Testis (tissue), 3 donors: Measurements from ENCODE around the gene BICC1. TPM values are rescaled to one million over a fixed set of nuclear protein-coding genes. Genes with fewer than 3 reads are reported as not detected.
A peak's percentile ranks its signal among the peaks of the same experiment; 100 is the strongest.

Experiments
- DNase-seq: peaks from one replicate; pipeline ENCODE4 v3.0.0-alpha.2; 2019
- H3K27ac ChIP-seq, 2 donors: fragments of 200-600 bp; sonication (generic); one replicate each; pipeline ENCODE4 v1.5.1; 2019
- H3K27me3 ChIP-seq: fragments of 200-600 bp; sonication (generic); one replicate; pipeline ENCODE4 v1.5.1; 2019
- H3K36me3 ChIP-seq: fragments of 200-600 bp; sonication (generic); one replicate; pipeline ENCODE4 v1.5.1; 2017; ENCODE audit warnings: low read depth; ENCODE audit errors: missing control alignments
- H3K4me1 ChIP-seq: fragments of 200-600 bp; sonication (generic); one replicate; pipeline ENCODE4 v1.5.1; 2019
- H3K4me3 ChIP-seq, 2 donors: fragments of 200-600 bp; sonication (generic); one replicate each; pipeline ENCODE4 v1.5.1; 2017 to 2019
- H3K9me3 ChIP-seq: fragments of 200-600 bp; sonication (generic); one replicate; pipeline ENCODE4 v1.5.1; 2017
- POLR2A ChIP-seq: fragments of 450-650 bp; IDR thresholded peaks from one replicate; pipeline ENCODE4 v1.6.1; 2017; ENCODE audit warnings: antibody characterized with exemption, mild to moderate bottlenecking, moderate library complexity
- WGBS, 2 donors: methylation state at CpG; one replicate each; pipeline ENCODE4 v1.1.5; 2018; 5-methylcytosine and 5-hydroxymethylcytosine counted together
- intact Hi-C: fragments of 100-400 bp; cut with DNase I; formaldehyde crosslinking; loops from one replicate; pipeline ENCODE4 v1.15.1; 2023; ENCODE audit warnings: low total_unique reads
- polyA plus RNA-seq: library from polyadenylated mRNA; stranded (reverse); fragments of 350-450 nt; fragmentation: Illumina TruSeq; extraction: RNeasy Lipid Tissue Mini Kit (QIAGEN cat#74804); gene quantifications from one replicate; pipeline ENCODE4 v1.2.3, GENCODE V29; 2014; ENCODE audit warnings: low read depth, low replicate concordance; ENCODE audit not compliant: insufficient read depth
- total RNA-seq, 2 donors: library from RNA; depleted of rRNA; stranded (reverse); fragments of >200 nt; gene quantifications; one replicate each; pipeline ENCODE4 v1.2.3, GENCODE V29; 2016
- TF ChIP-seq, protein P1 (sequence below), 3 experiments: fragments of 450-650 bp in 2 of 3; fragments of 200-600 bp in 1 of 3; sonication (generic) in 1 of 3; IDR thresholded peaks; one replicate each; pipeline ENCODE4 v1.5.1; 2016 to 2019; ENCODE audit warnings: antibody characterized with exemption in 3 of 3, mild to moderate bottlenecking in 2 of 3, moderate library complexity in 1 of 3

Gene BICC1
- total and polyA plus RNA-seq, 3 donors from 2014 or later: 8.7 to 14.1 (median 10.0) TPM

DNA sequence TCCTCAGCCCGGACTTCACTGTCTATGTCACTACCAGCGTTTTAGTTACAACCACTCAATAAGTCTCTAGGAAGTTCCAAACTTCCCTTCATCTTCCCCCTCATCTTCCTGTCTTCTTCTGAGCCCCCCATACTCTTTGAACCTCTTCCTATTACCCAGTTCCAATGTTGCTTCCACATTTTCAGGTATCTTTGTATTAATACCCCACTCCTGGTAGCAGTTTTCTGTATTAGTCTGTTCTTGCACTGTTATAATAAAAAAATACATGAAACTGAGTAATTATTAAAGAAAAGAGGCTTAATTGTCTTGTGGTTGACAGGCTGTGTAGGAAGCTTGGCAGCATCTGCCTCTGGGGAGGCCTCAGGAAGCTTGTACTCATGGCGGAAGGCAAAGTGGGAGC, 218.6 kb downstream of the BICC1 start:
- no peak for DNase-seq
- 92 to 99% methylated on average over 3 of the region's 3 CpGs for WGBS, 2 donors
- TF ChIP-seq POLR2A: no peak
- TF ChIP-seq, protein P1, sequence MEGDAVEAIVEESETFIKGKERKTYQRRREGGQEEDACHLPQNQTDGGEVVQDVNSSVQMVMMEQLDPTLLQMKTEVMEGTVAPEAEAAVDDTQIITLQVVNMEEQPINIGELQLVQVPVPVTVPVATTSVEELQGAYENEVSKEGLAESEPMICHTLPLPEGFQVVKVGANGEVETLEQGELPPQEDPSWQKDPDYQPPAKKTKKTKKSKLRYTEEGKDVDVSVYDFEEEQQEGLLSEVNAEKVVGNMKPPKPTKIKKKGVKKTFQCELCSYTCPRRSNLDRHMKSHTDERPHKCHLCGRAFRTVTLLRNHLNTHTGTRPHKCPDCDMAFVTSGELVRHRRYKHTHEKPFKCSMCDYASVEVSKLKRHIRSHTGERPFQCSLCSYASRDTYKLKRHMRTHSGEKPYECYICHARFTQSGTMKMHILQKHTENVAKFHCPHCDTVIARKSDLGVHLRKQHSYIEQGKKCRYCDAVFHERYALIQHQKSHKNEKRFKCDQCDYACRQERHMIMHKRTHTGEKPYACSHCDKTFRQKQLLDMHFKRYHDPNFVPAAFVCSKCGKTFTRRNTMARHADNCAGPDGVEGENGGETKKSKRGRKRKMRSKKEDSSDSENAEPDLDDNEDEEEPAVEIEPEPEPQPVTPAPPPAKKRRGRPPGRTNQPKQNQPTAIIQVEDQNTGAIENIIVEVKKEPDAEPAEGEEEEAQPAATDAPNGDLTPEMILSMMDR (IDR thresholded peaks at IDR 0.05): no peak
- peaks cover 3% of the 10 kb centered on the region for H3K4me1 ChIP-seq
- H3K27ac ChIP-seq: no peak overlapping the region
- H3K4me3 ChIP-seq: no peak overlapping the region
- H3K27me3 ChIP-seq: no peaks in the 10 kb centered on the region
- no peaks in the 10 kb centered on the region for H3K9me3 ChIP-seq
- intact Hi-C loops: no loop called here
- H3K36me3 ChIP-seq: no peaks in the 10 kb centered on the region

GRCh38 chr10:58733436-58733835, 220.8 kb downstream of the BICC1 start:
- intact Hi-C loops: no loop called here
- no peaks in the 10 kb centered on the region for H3K27me3 ChIP-seq
- H3K9me3 ChIP-seq: no peaks in the 10 kb centered on the region
- WGBS, 2 donors: 87 to 92% methylated on average over 1 of the region's 1 CpG
- DNase-seq: no peak
- H3K36me3 ChIP-seq: no peaks in the 10 kb centered on the region
- no peak overlapping the region for H3K4me3 ChIP-seq
- no peak overlapping the region for H3K27ac ChIP-seq
- peaks cover 3% of the 10 kb centered on the region for H3K4me1 ChIP-seq
- TF ChIP-seq, protein P1 (IDR thresholded peaks at IDR 0.05): no peak
- no peak for TF ChIP-seq POLR2A

DNA sequence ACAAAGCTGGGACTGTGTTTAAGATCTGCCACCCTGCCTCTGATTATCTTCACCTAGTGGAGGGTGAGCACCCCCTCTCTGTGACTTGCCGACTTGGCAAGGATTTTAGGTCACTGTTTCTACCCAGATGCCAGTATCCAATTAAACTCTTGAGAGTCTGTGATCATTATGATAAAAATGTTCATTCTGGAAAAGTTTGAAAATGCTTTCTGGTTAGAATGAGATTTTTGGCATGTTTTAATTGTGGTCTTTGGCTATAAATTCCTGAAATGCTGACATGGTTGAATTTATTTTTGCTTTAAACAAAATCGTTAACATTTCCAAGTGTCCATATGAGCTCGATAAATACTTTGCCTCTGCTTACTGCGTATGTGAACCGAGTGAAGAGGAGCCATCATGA, 221.4 kb downstream of the BICC1 start:
- no peak overlapping the region for H3K4me3 ChIP-seq

GRCh38 chr10:58734664-58735063, 222.0 kb downstream of the BICC1 start:
- Histone ChIP-seq H3K27me3 (no peaks in the 10 kb centered on the region), H3K4me1 (peaks cover 3% of the 10 kb centered on the region), H3K9me3 (no peaks in the 10 kb centered on the region), H3K36me3 (no peaks in the 10 kb centered on the region), H3K27ac (peak overlapping the region in 1 of 2 donors; percentile 8), H3K4me3 (no peak overlapping the region)
- intact Hi-C loops: no loop called here
- TF ChIP-seq, protein P1 (IDR thresholded peaks at IDR 0.05): no peak
- TF ChIP-seq POLR2A: no peak
- no peak for DNase-seq

More for the DNA sequence above, 221.4 kb downstream of the BICC1 start:
- no peaks in the 10 kb centered on the region for H3K27me3 ChIP-seq
- H3K4me1 ChIP-seq: peaks cover 3% of the 10 kb centered on the region
- WGBS, 2 donors: 72 to 84% methylated on average over 5 of the region's 5 CpGs
- no peak for DNase-seq
- no peaks in the 10 kb centered on the region for H3K36me3 ChIP-seq
- intact Hi-C loops: no loop called here
- H3K27ac ChIP-seq: no peak overlapping the region
- H3K9me3 ChIP-seq: no peaks in the 10 kb centered on the region
- no peak for TF ChIP-seq POLR2A
- TF ChIP-seq, protein P1 (IDR thresholded peaks at IDR 0.05): no peak

DNA sequence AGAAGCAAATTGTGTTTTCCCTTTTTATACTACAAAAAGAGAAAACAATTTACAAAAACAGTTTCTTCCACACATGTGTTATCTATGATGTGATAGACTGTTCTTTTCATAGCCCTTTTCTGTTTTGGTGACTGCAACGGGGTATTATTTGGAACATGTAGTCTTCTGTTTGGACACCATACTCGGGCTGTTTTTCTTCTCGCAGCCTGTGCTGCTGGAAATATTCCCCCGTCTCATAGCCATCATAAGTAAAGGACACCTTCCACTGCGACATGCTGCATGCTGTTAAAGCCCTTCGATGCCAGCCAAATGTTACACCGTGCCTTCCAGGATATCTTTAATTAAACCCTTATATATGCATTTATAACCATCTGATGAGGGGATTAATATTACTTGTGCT, 222.4 kb downstream of the BICC1 start:
- H3K4me3 ChIP-seq: no peak overlapping the region
- no peak for DNase-seq
- no peaks in the 10 kb centered on the region for H3K27me3 ChIP-seq
- H3K4me1 ChIP-seq: peaks cover 3% of the 10 kb centered on the region
- peak overlapping the region in 1 of 2 donors; percentile 8 for H3K27ac ChIP-seq
- H3K36me3 ChIP-seq: no peaks in the 10 kb centered on the region
- no peak for TF ChIP-seq POLR2A
- TF ChIP-seq, protein P1 (IDR thresholded peaks at IDR 0.05): no peak
- no peaks in the 10 kb centered on the region for H3K9me3 ChIP-seq
- 54% methylated on average over 7 of the region's 7 CpGs for WGBS, 2 donors
- intact Hi-C loops: no loop called here
